Activated CD4-positive, alpha-beta T cell treated with anti-CD3 and anti-CD28 coated beads, Interleukin-2, amount 50 U/mL, for 16 hours (primary cell): ENCODE results near the gene PRIMPOL.
A peak's percentile ranks its signal among the peaks of the same experiment; 100 is the strongest.

Experiments
- DNase-seq: peaks from one replicate; pipeline ENCODE4 v3.0.0-alpha.2; 2020

The PRIMPOL gene

GRCh38 chr4:184669251-184669650 lies 19.7 kb downstream of the PRIMPOL start:
- no peak for DNase-seq

GRCh38 chr4:184671101-184671500 lies 21.6 kb downstream of the PRIMPOL start:
- no peak for DNase-seq

- DNase-seq, result no peak
These were observed 23.2 kb downstream of the PRIMPOL start for GRCh38 chr4:184672741-184673140.

- DNase-seq, result no peak
These were observed 24.5 kb downstream of the PRIMPOL start for GRCh38 chr4:184674011-184674410.

GRCh38 chr4:184675018-184675417 lies 25.5 kb downstream of the PRIMPOL start:
- no peak for DNase-seq

- DNase-seq, result no peak
These were observed 26.4 kb downstream of the PRIMPOL start for GRCh38 chr4:184675821-184676492.

GRCh38 chr4:184680698-184681097 lies 31.2 kb downstream of the PRIMPOL start:
- no peak for DNase-seq

- no peak for DNase-seq
These were observed 32.4 kb downstream of the PRIMPOL start for GRCh38 chr4:184681916-184682315.

GRCh38 chr4:184684491-184685189 lies 35.1 kb downstream of the PRIMPOL start:
- DNase-seq, result no peak

- DNase-seq, result no peak
These were observed 38.5 kb downstream of the PRIMPOL start for GRCh38 chr4:184688005-184688404.

GRCh38 chr4:184688447-184688846 lies 38.9 kb downstream of the PRIMPOL start:
- peak; percentile 48 for DNase-seq

GRCh38 chr4:184689681-184690080 lies 40.1 kb downstream of the PRIMPOL start:
- DNase-seq, result no peak

GRCh38 chr4:184693056-184693455 lies 43.5 kb downstream of the PRIMPOL start:
- DNase-seq, result no peak

- no peak for DNase-seq
These were observed 44.9 kb downstream of the PRIMPOL start for GRCh38 chr4:184694412-184694956.

GRCh38 chr4:184695178-184695896 lies 45.8 kb downstream of the PRIMPOL start:
- no peak for DNase-seq

GRCh38 chr4:184697956-184698355 lies 48.4 kb downstream of the PRIMPOL start:
- DNase-seq, result no peak

- no peak for DNase-seq
These were observed 50.4 kb downstream of the PRIMPOL start for GRCh38 chr4:184699941-184700340.

GRCh38 chr4:184702114-184702513 lies 52.6 kb downstream of the PRIMPOL start:
- no peak for DNase-seq

- DNase-seq, result peak; percentile 61
These were observed 56.2 kb downstream of the PRIMPOL start for GRCh38 chr4:184705692-184706091.

- peak; percentile 34 for DNase-seq
These were observed 56.9 kb downstream of the PRIMPOL start for GRCh38 chr4:184706453-184706852.

GRCh38 chr4:184712322-184712721 lies 62.8 kb downstream of the PRIMPOL start:
- DNase-seq, result no peak

- no peak for DNase-seq
These were observed 64.3 kb downstream of the PRIMPOL start for GRCh38 chr4:184713887-184714286.

GRCh38 chr4:184715526-184715925 lies 66.0 kb downstream of the PRIMPOL start:
- DNase-seq, result no peak

GRCh38 chr4:184719407-184719806 lies 69.9 kb downstream of the PRIMPOL start:
- no peak for DNase-seq
